Glutamatergic neuron (in vitro differentiated cells): Measurements from ENCODE around the gene BMP8A. TPM values are rescaled to one million over a fixed set of nuclear protein-coding genes. Genes with fewer than 3 reads are reported as not detected.

Experiments used
- DNase-seq: peaks from one replicate; pipeline ENCODE4 v3.0.0; 2022
- H3K27ac Mint-ChIP-seq: one replicate; pipeline ENCODE4 v1.8.0; 2020; ENCODE audit warnings: mild to moderate bottlenecking, mixed read lengths, inconsistent platforms; ENCODE audit not compliant: unreplicated experiment
- H3K27me3 Mint-ChIP-seq: one replicate; pipeline ENCODE4 v1.8.0; 2020; ENCODE audit warnings: mild to moderate bottlenecking, moderate library complexity, mixed read lengths, inconsistent platforms; ENCODE audit not compliant: unreplicated experiment
- H3K36me3 Mint-ChIP-seq: one replicate; pipeline ENCODE4 v1.8.0; 2020; ENCODE audit warnings: mild to moderate bottlenecking, mixed read lengths, inconsistent platforms; ENCODE audit not compliant: unreplicated experiment
- H3K4me1 Mint-ChIP-seq: one replicate; pipeline ENCODE4 v1.8.0; 2020; ENCODE audit warnings: mild to moderate bottlenecking, low read depth, mixed read lengths, inconsistent platforms; ENCODE audit not compliant: unreplicated experiment
- H3K4me3 Mint-ChIP-seq: one replicate; pipeline ENCODE4 v1.8.0; 2020; ENCODE audit warnings: mild to moderate bottlenecking, mixed read lengths, inconsistent platforms; ENCODE audit not compliant: unreplicated experiment
- H3K9me3 Mint-ChIP-seq: one replicate; pipeline ENCODE4 v1.8.0; 2020; ENCODE audit warnings: mild to moderate bottlenecking, moderate library complexity, mixed read lengths, inconsistent platforms; ENCODE audit not compliant: unreplicated experiment
- CTCF ChIP-seq: fragments of 200-600 bp; sonication (generic); IDR thresholded peaks from one replicate; pipeline ENCODE4 v1.5.0; 2021; ENCODE audit not compliant: partially characterized antibody, unreplicated experiment
- total RNA-seq: library from RNA; stranded (reverse); fragmentation: NEBNext Ultra II Directional; extraction: Animal tissue kit (Norgen Biotek cat#: 25700); gene quantifications from one replicate; pipeline ENCODE4 v1.2.1, GENCODE V29; 2021; ENCODE audit not compliant: unreplicated experiment

BMP8A gene
- total RNA-seq, 1 donor from 2014 or later: 0.37 TPM

GRCh38 chr1:39540504-39541031 lies 49.1 kb downstream of the BMP8A start:
- DNase-seq: no peak
- Mint-ChIP-seq H3K36me3 (peaks cover 5% of the 10 kb centered on the region), H3K4me1 (no peaks in the 10 kb centered on the region), H3K27ac (no peak overlapping the region), H3K27me3 (peaks cover 3% of the 10 kb centered on the region), H3K9me3 (peaks cover 3% of the 10 kb centered on the region), H3K4me3 (no peak overlapping the region)
- TF ChIP-seq CTCF: no peak

GRCh38 chr1:39542924-39543323 lies 51.5 kb downstream of the BMP8A start:
- no peak overlapping the region for H3K27ac Mint-ChIP-seq

GRCh38 chr1:39544327-39544726 lies 52.9 kb downstream of the BMP8A start:
- Mint-ChIP-seq H3K36me3 (no peaks in the 10 kb centered on the region), H3K9me3 (peaks cover 1% of the 10 kb centered on the region), H3K27ac (no peak overlapping the region)

More at GRCh38 chr1:39542924-39543323, 51.5 kb downstream of the BMP8A start:
- Mint-ChIP-seq H3K4me1 (no peaks in the 10 kb centered on the region), H3K36me3 (peaks cover 5% of the 10 kb centered on the region), H3K27me3 (peaks cover 3% of the 10 kb centered on the region), H3K9me3 (peaks cover 1% of the 10 kb centered on the region), H3K4me3 (no peak overlapping the region)
- TF ChIP-seq CTCF: no peak
- no peak for DNase-seq

GRCh38 chr1:39545531-39545930 lies 54.1 kb downstream of the BMP8A start:
- peaks cover 1% of the 10 kb centered on the region for H3K9me3 Mint-ChIP-seq
- no peak for TF ChIP-seq CTCF
- no peaks in the 10 kb centered on the region for H3K36me3 Mint-ChIP-seq
- H3K4me1 Mint-ChIP-seq: no peaks in the 10 kb centered on the region
- no peak for DNase-seq
- H3K27me3 Mint-ChIP-seq: no peaks in the 10 kb centered on the region
- no peak overlapping the region for H3K27ac Mint-ChIP-seq
- no peak overlapping the region for H3K4me3 Mint-ChIP-seq

More at GRCh38 chr1:39544327-39544726, 52.9 kb downstream of the BMP8A start:
- H3K4me1 Mint-ChIP-seq: no peaks in the 10 kb centered on the region
- no peak overlapping the region for H3K4me3 Mint-ChIP-seq
- H3K27me3 Mint-ChIP-seq: no peaks in the 10 kb centered on the region
- TF ChIP-seq CTCF: no peak
- DNase-seq: no peak

- TF ChIP-seq CTCF: no peak
- DNase-seq: no peak
- Mint-ChIP-seq H3K4me3 (no peak overlapping the region), H3K4me1 (no peaks in the 10 kb centered on the region), H3K36me3 (no peaks in the 10 kb centered on the region), H3K27ac (no peak overlapping the region), H3K9me3 (peaks cover 2% of the 10 kb centered on the region), H3K27me3 (peaks cover 2% of the 10 kb centered on the region)
These were observed 62.8 kb downstream of the BMP8A start for GRCh38 chr1:39554277-39554676.
